Type B pancreatic cell (in vitro differentiated cells): Measurements from ENCODE around the gene MIOX. TPM values are rescaled to one million over a fixed set of nuclear protein-coding genes. Genes with fewer than 3 reads are reported as not detected.

ENCODE experiments used
- DNase-seq: peaks from one replicate; pipeline ENCODE4 v3.0.0; 2021; ENCODE audit warnings: mixed read lengths; ENCODE audit not compliant: unreplicated experiment; ENCODE audit errors: extremely low spot score
- H3K27ac Mint-ChIP-seq: 2 replicates; pipeline ENCODE4 v1.8.0; 2021; ENCODE audit warnings: mild to moderate bottlenecking, mixed read lengths
- H3K27me3 Mint-ChIP-seq: 2 replicates; pipeline ENCODE4 v1.8.0; 2021; ENCODE audit warnings: mixed read lengths
- H3K36me3 Mint-ChIP-seq: 2 replicates; pipeline ENCODE4 v1.8.0; 2021; ENCODE audit warnings: mixed read lengths
- H3K4me1 Mint-ChIP-seq: one replicate; pipeline ENCODE4 v1.8.0; 2021; ENCODE audit warnings: mixed read lengths; ENCODE audit not compliant: unreplicated experiment
- H3K4me3 Mint-ChIP-seq: 2 replicates; pipeline ENCODE4 v1.8.0; 2021; ENCODE audit warnings: mild to moderate bottlenecking, mixed read lengths
- H3K9me3 Mint-ChIP-seq: 2 replicates; pipeline ENCODE4 v1.8.0; 2021; ENCODE audit warnings: mixed read lengths
- total RNA-seq: library from RNA; stranded (reverse); gene quantifications from 2 replicates; pipeline ENCODE4 v1.2.1, GENCODE V29; 2021; ENCODE audit warnings: low replicate concordance
- TF ChIP-seq, protein P1 (sequence below): fragments of 200-600 bp; sonication (generic); conservative IDR thresholded peaks from 2 replicates; pipeline ENCODE4 v1.5.0; 2021; ENCODE audit warnings: antibody characterized with exemption, mild to moderate bottlenecking

Gene MIOX
- total RNA-seq, 1 donor from 2014 or later = not detected

DNA sequence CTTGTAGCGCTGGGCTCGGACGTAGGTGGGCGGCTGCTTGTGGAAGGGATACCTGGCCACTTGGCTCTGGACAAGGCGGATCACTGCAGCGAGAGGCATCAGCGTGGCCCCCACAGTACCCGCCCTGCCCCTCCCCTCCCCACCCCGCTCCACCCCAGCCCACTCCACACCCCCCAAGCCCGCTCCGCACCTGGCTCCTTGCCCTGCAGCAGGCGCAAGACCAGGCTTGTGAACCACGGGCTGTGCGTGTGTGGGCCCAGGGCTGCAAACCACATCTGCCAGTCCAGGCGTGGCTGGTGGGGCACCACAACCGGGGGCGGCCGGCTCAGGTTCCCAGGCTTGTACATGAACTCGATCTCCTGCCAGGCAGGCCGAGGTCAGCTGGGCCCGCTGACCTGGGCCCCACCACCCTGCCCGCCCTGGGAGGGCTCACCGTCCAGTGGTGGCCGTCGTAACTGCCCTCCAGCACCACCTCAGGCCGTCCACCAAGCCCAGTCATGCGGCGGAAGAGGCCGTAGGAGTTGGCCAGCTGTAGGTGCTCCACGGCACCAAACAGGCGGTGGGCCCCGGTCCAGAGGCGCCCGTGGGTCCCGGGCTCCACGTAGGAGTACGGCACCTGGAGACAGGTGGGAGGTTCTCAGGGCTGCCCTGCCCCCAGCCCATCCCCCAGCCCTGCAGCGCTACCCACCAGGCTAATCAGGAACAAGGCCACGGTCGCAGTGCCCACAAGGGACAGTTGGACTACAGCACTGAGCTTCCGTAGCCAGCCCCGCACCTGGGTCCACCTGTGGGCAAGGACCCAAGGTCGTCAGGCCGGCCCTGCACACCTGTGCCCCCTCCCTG lies 17.9 kb downstream of the MIOX start:
- peaks cover 8% of the 10 kb centered on the region for H3K4me1 Mint-ChIP-seq
- H3K36me3 Mint-ChIP-seq = no peaks in the 10 kb centered on the region
- H3K27ac Mint-ChIP-seq = no peak overlapping the region
- TF ChIP-seq, protein P1, sequence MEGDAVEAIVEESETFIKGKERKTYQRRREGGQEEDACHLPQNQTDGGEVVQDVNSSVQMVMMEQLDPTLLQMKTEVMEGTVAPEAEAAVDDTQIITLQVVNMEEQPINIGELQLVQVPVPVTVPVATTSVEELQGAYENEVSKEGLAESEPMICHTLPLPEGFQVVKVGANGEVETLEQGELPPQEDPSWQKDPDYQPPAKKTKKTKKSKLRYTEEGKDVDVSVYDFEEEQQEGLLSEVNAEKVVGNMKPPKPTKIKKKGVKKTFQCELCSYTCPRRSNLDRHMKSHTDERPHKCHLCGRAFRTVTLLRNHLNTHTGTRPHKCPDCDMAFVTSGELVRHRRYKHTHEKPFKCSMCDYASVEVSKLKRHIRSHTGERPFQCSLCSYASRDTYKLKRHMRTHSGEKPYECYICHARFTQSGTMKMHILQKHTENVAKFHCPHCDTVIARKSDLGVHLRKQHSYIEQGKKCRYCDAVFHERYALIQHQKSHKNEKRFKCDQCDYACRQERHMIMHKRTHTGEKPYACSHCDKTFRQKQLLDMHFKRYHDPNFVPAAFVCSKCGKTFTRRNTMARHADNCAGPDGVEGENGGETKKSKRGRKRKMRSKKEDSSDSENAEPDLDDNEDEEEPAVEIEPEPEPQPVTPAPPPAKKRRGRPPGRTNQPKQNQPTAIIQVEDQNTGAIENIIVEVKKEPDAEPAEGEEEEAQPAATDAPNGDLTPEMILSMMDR = no peak
- no peak overlapping the region for H3K4me3 Mint-ChIP-seq
- no peaks in the 10 kb centered on the region for H3K9me3 Mint-ChIP-seq
- H3K27me3 Mint-ChIP-seq = no peaks in the 10 kb centered on the region
- DNase-seq = peak; percentile 70

DNA sequence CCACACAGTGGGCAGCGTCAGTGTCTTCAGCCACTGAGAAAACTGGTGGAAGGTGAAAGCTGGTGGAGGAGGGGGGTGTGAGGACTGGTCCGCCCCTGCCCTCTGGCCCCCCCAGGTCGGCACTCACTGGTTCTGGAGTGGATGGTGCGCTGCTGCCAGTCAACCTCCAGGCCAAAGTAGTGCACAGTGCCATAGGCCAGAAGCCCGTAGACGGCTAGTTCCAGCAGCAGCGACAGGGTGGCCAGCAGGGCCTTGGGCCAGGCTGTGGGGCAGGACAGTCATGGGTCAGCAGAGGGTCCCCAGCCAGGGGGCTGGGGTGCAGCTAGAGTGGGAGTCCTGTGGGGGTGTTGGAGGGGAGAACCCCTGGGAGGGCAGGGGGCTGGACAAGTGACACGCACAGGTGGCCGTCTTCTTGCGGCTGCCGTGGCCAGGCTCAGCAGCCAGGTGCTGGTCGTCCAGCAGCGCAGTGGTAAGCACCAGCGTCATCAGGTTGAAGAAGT lies 18.7 kb downstream of the MIOX start:
- Mint-ChIP-seq H3K36me3 (no peaks in the 10 kb centered on the region), H3K27me3 (no peaks in the 10 kb centered on the region), H3K4me3 (no peak overlapping the region), H3K4me1 (peaks cover 9% of the 10 kb centered on the region), H3K9me3 (no peaks in the 10 kb centered on the region), H3K27ac (no peak overlapping the region)
- DNase-seq = no peak
- TF ChIP-seq, protein P1 = no peak

DNA sequence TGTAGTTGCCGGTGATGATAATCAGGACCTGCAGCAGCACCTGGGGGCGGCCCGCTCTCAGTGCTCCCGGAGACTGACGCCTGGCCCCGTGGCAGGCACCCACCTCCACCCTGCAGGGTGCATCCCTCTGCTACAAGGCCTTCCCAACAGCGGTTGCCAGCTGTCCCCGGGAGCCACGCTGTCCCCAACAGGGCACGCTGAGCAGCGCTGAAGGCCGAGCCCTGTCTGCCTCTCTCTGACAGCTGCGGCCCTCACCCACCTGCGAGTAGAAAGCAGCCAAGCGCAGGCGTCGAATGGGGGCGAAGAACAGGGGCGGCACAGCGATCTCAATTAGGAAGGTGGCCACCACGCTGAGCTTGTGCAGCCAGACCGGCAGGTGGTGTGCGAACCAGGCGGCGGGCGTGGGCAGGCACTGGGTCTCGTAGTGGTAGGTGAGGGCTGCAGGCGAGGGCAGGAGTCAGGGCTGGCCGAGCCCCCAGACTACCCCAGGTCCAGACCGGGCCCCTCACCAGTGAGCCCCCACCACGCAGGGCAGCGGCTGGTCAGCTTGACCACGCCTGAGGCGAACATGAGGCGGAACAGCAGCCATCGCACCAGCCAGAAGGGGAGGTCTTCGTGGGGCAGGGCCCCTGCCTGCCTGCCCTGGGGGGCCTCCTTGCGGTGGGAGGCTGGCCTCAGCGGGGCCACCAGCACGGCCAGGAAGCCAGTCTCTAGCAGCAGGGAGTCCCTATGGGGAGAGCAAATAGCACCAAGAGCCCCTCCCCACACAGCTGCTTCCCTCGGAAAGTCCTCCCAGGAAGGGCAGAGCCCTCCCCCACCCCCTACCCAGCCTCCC lies 19.3 kb downstream of the MIOX start:
- no peak overlapping the region for H3K27ac Mint-ChIP-seq

DNA sequence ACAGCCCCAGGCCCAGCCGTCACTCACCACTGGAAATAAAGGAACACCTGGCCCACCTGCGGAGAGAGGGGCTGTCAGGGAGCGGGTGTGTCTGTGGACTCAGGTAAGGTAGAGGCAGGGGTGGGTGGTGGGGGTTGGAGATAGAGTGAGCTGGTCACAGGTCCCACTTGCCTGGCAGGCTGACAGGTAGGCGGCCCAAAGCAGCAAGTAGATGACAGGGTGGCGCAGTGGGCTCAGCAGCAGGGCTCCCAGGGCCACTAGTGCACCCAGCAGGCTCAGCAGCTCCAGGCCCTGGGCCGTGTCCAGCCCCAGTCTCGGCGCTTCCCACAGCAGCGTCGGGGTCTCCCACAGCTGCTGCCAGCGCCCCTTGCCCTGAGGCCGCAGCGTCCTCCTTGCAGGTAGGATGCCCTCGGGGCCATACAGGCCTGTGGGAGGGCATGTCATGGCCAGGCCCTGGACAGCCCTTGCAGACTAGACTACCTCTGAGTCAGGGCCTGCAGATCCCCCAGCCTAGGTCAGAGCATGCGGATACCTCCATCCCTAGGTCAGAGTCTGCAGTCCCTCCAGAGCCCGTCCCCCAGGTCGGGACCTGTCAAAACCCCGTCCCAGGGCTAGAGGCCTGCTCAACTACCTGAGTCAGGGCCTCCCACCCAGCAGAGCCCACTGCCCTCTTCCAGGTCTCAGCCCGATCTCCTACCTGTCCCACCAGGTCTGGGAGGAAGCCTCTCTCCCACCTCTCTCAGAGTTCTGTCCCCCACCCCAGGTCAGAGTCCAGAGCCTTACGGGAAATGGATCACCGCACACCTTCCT lies 20.2 kb downstream of the MIOX start:
- TF ChIP-seq, protein P1 = no peak
- peak overlapping the region; percentile 84 for H3K27ac Mint-ChIP-seq

More for the DNA sequence above, 19.3 kb downstream of the MIOX start:
- H3K9me3 Mint-ChIP-seq = no peaks in the 10 kb centered on the region
- H3K36me3 Mint-ChIP-seq = no peaks in the 10 kb centered on the region
- no peaks in the 10 kb centered on the region for H3K27me3 Mint-ChIP-seq
- peak; percentile 67 for DNase-seq
- TF ChIP-seq, protein P1 = no peak
- peaks cover 9% of the 10 kb centered on the region for H3K4me1 Mint-ChIP-seq
- H3K4me3 Mint-ChIP-seq = peak overlapping the region; percentile 93

DNA sequence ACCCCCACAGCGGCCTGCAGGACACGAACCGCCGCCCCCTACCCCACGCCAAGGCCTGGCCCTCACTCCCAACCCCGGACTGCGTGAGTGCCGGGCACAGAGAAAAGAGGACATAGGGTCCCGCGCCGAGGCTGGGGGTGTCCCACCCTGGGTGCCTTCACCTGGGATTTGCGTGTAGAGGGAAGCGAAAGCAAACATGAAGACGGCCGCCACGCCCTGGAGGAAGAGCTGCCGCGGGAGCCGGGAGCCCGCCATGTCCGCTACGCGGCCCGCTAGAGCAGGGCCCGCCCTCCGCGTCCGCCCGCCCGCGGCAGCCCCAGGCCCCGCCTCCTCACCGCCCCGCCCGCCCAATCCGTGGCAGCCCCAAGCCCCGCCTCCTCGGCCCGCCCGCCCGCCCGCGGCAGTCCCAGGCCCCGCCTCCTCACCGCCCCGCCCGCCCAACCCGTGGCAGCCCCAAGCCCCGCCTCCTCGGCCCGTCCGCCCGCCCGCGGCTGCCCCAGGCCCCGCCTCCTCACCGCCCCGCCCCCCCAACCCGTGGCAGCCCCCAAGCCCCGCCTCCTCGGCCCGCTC lies 20.8 kb downstream of the MIOX start, which contains the start of gene LMF2:
Gene LMF2 (minus strand): TSS at position 282 of the 570 bp plus-strand sequence. CDS start 27 bp downstream, at position 255.
- Mint-ChIP-seq H3K9me3 (no peaks in the 10 kb centered on the region), H3K4me3 (peak within 1 kb of the TSS; percentile 93)
- DNase-seq = peak; percentile 96

More for the DNA sequence above, 20.2 kb downstream of the MIOX start:
- DNase-seq = peak; percentile 71
- no peaks in the 10 kb centered on the region for H3K9me3 Mint-ChIP-seq
- H3K4me3 Mint-ChIP-seq = peak overlapping the region; percentile 93
- H3K27me3 Mint-ChIP-seq = no peaks in the 10 kb centered on the region
- no peaks in the 10 kb centered on the region for H3K36me3 Mint-ChIP-seq
- H3K4me1 Mint-ChIP-seq = peaks cover 9% of the 10 kb centered on the region

More for the DNA sequence above, 20.8 kb downstream of the MIOX start, which contains the start of gene LMF2:
- Mint-ChIP-seq H3K27me3 (no peaks in the 10 kb centered on the region), H3K36me3 (no peaks in the 10 kb centered on the region), H3K27ac (peak within 1 kb of the TSS; percentile 89), H3K4me1 (peaks cover 9% of the 10 kb centered on the region)
- TF ChIP-seq, protein P1 = no peak
